HG03571 (cell line): ENCODE results near the gene UQCR10.

Experiments
- ATAC-seq: cut with Tn5 transposase; IDR thresholded peaks from one replicate; pipeline ENCODE4 v1.9.1; 2021; ENCODE audit not compliant: unreplicated experiment

The UQCR10 gene

GRCh38 chr22:29758959-29759358 lies 8.2 kb upstream of the UQCR10 start:
- no peak for ATAC-seq

- ATAC-seq: no peak
These were observed 4.9 kb upstream of the UQCR10 start for GRCh38 chr22:29762263-29762662.

DNA sequence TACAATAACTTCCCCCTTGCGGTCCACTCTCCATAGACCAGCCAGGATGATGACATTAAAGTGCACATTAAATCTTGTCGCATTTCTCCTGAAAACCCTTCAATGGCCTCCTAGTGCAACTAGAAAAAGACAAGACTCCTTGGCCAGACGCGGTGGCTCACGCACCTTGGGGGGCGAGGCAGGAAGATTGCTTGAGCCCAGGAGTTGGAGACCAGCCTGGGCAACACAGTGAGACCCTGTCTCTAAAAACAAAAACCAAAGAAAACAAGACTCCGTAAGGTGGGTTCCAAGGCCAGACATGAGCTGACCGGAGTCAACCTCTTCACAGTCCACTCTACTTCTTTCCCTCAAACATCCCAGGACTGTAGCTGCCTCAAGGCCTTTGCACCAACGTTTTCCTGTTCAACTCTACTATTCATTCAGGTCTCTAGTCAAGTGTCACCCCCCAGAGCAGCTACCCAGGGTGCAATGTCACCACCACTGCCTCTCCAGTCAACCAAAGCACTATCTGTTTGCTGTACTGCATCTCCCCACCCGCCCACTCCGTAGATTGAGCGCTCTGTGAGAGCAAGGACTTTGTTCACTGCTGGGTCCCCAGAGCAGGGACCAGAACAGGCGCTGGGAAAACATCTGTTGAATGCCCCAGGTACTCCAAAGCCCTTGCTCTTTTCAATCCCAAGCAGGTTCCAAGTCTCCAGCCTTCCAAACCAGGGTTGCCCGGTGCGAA lies 1.1 kb upstream of the UQCR10 start:
- peak; percentile 6 for ATAC-seq

GRCh38 chr22:29766632-29767170 lies 468 bp upstream of the UQCR10 start, which contains the start of gene ZMAT5:
ZMAT5 (minus strand) TSS chr22:29767007; CDS start chr22:29748544, 18,463 bp downstream.
- peak; percentile 79 for ATAC-seq

- no peak for ATAC-seq
These were observed 1.0 kb downstream of the UQCR10 start for GRCh38 chr22:29768052-29768693.

GRCh38 chr22:29769723-29770321 lies 2.7 kb downstream of the UQCR10 start:
- ATAC-seq: no peak

GRCh38 chr22:29772170-29772641 lies 5.0 kb downstream of the UQCR10 start:
- no peak for ATAC-seq

DNA sequence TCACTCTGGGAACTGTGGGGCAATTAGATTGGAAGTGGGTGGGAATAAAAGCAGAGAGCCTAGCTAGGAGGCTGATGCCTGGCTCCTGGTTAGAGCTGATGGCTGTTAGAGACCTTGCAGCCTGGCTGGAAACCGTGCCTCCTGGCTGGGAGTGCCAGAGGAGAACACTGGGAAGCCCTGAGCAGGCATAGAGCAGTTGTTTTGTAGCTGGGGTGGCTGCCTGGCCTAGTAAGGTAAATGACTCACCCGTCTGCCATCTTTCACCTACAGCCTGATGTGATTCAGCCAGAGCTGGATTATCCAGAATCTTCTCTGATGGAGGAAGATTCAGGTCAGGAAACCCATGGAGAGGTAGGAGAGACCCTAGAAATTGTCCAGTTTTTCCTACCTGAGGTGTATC lies 6.1 kb downstream of the UQCR10 start:
- no peak for ATAC-seq

DNA sequence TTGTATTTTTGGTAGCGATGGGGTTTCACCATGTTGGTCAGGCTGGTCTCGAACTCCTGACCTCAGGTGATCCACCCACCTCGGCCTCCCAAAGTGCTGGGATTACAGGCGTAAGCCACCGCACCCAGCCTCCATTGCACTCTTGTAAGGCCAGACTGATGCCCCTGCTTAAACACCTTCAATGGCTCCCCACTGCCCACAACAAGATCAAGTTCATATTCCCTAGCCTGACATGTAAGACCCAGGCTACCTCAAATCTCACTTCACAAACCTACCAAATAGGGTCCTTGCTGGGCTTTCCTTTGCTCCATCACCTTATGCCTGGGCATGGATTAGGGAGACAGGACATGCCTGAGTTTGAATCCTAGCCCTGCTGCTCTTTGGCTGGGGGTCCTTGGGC lies 13.1 kb downstream of the UQCR10 start:
- ATAC-seq: no peak

DNA sequence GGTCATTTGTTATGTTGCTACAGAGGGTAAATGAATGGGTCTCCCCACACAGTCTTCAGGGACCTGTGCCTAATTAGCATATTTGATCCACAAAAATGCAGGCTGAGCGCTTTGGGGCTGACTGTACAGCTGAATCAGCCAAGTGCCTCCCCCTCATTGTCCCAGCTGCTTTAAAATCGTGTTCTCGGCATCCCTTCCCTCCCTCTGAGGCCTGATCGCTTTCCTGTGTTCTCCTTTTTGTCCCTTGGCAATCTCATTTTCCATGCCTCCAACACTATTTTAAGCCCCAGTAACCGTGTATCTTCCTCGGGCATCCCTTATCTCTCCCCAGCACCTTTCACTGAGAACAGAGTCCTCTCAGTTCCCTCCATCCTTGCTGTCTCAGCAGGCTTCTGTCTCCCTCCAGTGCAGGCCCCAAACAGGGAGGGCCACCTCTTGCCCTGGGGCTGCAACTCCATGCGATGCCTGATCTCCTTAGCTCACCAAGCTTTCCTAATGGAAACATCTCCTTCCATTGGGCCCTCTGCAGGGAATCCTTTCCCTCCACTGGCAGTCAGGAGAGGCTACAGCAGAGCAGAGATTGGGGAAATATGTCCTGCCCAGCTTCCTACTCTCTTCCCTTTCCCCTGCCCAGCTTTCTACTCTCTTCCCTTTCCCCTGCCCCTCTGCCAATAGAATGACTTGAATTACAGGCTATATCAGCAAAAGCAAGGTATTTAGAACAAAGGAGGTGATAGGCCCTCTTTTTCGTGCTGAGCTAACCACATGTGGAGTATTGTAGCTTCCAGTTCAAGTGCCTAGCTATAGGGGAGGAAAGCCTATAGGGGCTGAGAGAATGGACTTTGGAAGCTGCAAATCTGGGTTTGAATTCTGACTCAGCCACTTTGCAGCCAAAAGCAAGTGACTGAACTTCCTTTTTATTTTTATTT lies 13.8 kb downstream of the UQCR10 start:
- no peak for ATAC-seq

DNA sequence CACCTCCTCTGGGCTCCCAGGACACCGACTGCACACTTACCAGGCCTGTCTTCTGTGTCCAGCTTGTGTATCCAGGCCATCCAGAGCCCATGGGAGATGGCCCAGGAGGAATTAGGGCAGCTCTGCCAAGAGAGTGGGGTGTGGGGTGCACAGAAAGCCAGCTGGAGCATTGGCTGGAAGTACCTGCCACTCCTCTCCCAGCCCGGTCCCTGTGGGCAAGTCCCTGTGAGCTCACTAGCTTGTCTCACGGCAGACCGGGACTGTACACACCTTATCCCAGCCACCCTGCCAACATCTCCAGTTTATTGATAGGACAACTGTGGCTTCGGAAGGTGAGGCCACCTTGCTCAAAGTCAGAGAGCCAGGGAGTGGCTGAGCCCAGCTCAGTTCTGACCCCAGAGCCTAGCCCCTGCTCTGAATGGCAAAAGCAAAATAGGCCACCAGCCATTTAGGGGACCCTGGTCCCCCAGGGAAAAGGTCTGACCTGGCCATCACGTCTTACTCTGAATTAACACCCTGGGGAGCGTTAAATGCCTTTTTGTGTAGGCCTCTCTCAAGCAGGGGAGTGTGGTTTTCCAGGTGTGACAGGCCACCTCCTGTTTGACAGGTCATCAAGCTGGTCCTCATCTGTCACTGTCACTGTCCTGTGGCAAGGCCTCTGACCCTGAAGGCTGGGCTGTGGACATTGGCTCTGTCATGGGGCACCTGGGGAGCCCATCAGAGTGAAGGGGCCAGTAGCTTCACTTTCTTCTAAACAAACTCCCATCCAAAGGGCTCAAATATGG lies 15.1 kb downstream of the UQCR10 start:
- ATAC-seq: no peak

DNA sequence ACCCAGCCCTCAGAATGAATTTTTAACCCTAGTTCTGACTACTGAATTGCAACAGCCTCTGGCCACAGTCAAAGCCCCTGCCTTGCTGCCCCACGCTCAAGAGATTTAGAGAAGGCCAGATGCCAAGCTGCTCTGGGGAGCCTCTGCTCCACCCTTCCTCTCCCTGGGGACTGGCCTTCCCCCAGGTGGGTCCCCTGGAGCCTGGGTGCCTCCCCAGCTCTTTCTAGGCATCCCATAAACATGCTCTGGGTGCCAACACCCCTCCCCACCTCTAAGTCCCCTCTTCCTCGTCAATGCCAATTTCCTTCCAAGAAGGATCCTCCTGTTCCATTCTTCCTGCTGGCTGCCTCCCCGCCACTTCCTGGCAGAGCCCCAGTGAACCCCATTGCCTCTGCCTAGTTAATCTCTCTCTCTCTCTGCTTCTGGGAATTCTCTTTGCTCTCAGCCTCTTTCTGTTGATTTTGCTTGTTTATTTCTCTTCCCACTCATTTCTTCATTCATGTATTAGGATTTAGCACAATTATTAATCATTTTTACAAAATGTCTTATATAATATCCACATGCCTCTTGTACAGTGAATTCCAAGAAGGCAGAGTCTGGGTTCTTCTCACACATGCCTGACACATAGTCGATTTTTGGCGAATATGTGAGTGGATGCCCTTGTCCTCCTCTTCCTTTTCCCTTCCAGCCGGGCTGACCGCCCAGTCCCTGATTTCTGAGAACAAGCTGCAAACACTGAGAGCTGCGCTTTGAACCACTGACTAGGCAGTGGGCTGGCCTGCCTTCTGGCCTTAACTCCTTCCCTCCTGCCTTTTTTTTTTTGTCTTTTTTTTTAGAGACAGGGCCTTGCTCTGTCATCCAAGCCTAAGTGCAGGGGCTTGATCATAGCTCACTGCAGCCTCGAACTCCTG lies 17.5 kb downstream of the UQCR10 start:
- ATAC-seq: no peak

DNA sequence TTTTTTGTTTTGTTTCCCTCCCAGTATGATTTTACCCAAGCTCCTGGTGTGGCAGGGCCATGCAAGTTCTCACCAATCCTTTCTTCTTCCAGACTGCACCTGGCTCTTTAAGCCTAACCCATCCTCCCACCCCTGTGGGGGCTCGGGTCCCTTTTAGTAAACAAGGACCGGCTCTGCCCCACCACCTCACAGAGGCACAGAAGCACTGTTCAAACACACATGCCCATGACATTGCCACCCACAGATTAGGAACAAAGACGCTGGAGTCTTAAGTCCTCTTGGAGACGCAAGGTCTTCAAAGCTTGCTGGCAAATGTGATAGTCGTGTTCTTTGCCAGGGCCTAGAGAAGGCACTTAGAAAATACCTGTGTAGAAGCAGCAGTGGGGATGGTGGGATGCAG lies 18.9 kb downstream of the UQCR10 start:
- no peak for ATAC-seq

DNA sequence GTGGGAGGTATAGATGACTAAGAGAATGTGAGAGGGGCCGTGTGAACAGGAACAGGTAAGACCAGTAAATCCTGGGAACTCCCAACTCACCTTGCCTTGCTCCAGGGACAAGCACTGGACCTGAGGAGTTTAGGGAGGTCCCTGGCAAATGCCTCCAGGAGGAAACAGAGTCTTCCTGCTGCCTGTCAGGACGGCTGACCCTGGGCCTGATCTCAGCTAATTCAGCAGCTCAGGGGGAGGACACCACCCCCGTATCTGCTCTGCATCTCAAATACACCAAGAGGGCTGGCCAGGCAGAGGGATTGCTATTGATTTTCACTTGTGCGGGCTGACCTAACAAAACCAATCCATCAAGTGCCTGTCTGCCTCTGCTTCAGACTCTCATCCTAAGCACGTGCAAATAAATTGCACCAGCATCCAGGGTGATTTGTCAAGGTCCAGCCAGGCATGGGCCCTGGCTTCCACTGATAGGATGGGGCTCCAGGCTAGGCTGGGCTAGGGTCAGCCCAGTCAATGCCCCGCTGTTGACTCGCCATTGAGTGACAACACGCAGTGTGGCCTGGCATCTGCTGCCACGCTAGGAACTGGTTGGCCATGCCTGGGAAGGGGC lies 20.3 kb downstream of the UQCR10 start:
- no peak for ATAC-seq

DNA sequence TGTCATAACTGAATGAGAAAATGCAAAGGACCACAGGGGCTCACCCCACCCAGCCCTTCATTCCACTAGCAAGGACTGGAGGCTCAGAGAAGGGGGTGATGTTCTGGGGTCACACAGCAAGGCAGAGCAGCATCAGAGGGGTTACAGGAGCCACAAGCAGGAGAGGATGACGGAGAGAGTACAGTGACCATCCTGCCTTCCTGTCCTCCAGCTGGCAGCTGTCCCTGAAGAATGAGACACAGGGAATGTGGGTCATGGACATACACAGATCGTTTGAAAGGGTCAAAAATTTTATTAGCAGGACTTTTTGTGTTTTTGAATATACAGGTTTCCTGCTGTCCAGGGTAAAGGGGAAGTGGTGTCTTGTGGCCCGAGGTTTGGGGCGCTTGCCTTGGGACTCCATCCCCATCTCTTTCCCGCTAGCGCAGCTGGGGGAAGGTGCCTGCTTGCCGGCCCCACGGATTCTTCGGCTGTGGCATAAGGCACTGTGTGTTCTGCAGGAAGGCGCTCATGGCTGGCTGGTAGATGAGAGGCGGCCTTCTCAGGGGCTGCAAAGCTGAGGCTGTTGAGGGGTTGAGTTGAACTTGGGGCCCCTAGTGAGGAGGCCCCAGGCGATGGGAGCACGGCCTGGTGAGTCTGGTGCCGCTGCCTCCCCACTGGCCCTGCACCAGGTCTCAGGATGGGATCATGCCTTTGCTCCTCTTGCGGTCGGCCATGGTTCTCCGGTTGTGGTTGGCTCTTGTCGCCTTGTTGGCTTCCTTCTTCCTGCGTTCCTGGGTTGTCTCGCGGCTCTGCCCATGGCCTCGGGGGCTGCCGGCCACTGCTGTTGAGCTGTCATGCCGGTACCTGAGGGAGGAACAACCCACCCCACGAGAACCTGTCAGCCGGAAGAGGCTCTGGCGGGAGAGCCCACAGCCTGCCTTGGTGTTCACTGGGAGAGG lies 21.4 kb downstream of the UQCR10 start:
- ATAC-seq: no peak

DNA sequence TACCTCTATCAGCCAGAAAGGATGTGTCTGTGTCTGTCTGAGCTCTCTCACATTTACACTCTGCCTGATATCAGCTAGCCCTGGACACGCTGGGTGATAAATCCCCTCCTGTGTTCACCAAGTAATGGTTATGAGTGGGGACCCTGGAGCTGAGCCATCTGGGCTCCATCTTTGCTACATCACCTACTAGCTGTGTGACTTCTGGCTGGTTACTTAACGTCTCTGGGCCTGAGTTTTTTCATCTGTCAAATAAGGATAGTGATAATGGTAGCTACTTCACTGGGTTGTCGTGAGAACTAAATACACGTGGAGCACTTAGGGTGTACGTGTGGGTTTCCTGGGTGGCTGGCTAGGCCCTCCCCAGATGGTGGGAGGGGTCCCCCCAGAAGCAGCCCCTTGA lies 22.9 kb downstream of the UQCR10 start:
- ATAC-seq: no peak

GRCh38 chr22:29793396-29793795 lies 26.2 kb downstream of the UQCR10 start:
- no peak for ATAC-seq
